Ishikawa (cell line): ENCODE results near the gene NBAS.

Experiments
- CEBPB ChIP-seq: IDR thresholded peaks from 2 replicates; pipeline ENCODE4 v1.6.1; 2012
- CREB1 ChIP-seq: IDR thresholded peaks from 2 replicates; pipeline ENCODE4 v1.6.1; 2012; ENCODE audit warnings: low read depth
- EGR1 ChIP-seq: IDR thresholded peaks from 2 replicates; pipeline ENCODE4 v1.6.1; 2012
- EP300 ChIP-seq: IDR thresholded peaks from 2 replicates; pipeline ENCODE4 v1.6.1; 2012; ENCODE audit warnings: borderline replicate concordance
- FOXM1 ChIP-seq: IDR thresholded peaks from 2 replicates; pipeline ENCODE4 v1.6.1; 2012; ENCODE audit warnings: low read depth, borderline replicate concordance
- NFIC ChIP-seq: IDR thresholded peaks from 2 replicates; pipeline ENCODE4 v1.6.1; 2012
- RAD21 ChIP-seq: IDR thresholded peaks from 2 replicates; pipeline ENCODE4 v1.6.1; 2012; ENCODE audit warnings: low read depth
- TAF1 ChIP-seq: IDR thresholded peaks from 2 replicates; pipeline ENCODE4 v1.6.1; 2012; ENCODE audit warnings: low read depth, mild to moderate bottlenecking
- TCF12 ChIP-seq: IDR thresholded peaks from 2 replicates; pipeline ENCODE4 v1.6.1; 2012; ENCODE audit warnings: low read depth
- TEAD4 ChIP-seq: IDR thresholded peaks from 2 replicates; pipeline ENCODE4 v1.6.1; 2012
- YY1 ChIP-seq: IDR thresholded peaks from 2 replicates; pipeline ENCODE4 v1.6.1; 2012; ENCODE audit warnings: low read depth
- ZBTB7A ChIP-seq: IDR thresholded peaks from 2 replicates; pipeline ENCODE4 v1.6.1; 2012; ENCODE audit warnings: low read depth
- TF ChIP-seq, protein P1 (sequence below): IDR thresholded peaks from 2 replicates; pipeline ENCODE4 v1.6.1; 2012; ENCODE audit warnings: low read depth, mild to moderate bottlenecking
- TF ChIP-seq, protein P2 (sequence below): IDR thresholded peaks from 2 replicates; pipeline ENCODE4 v1.6.1; 2012
- TF ChIP-seq, protein P3 (sequence below): IDR thresholded peaks from 2 replicates; pipeline ENCODE4 v1.6.1; 2012

The NBAS gene

DNA sequence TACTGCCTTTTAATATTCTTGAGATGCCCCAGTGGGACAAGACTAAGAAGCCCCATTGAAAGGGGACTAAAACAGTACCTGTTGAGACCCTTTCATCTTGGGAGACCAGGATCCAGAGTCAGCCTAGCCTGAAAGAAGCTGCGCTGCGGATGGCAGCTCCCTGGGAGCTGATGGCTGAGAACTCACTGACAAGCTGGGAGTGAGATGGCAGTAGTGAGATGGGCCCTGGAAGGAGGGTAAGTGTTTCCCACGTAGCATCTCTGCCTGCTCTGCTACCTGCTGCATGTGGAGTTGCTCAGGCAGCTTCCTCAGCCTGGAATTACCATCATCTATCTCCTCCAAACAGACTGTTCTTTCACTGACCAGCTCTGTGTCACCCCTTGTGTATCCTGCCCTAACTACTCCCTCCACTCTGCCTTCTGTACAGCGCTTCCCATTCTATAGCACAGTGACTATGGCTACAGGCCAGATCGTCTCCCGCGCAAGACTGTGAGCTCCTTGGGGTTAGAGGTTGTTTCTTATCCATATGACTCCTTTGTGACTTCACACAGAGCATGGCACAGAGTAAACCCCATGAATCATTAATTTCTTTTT is 330.4 kb downstream of the NBAS start:
- TF ChIP-seq YY1 = no peak
- no peak for TF ChIP-seq TEAD4
- no peak for TF ChIP-seq TCF12
- TF ChIP-seq NFIC = no peak
- TF ChIP-seq RAD21 = no peak
- TF ChIP-seq, protein P1, sequence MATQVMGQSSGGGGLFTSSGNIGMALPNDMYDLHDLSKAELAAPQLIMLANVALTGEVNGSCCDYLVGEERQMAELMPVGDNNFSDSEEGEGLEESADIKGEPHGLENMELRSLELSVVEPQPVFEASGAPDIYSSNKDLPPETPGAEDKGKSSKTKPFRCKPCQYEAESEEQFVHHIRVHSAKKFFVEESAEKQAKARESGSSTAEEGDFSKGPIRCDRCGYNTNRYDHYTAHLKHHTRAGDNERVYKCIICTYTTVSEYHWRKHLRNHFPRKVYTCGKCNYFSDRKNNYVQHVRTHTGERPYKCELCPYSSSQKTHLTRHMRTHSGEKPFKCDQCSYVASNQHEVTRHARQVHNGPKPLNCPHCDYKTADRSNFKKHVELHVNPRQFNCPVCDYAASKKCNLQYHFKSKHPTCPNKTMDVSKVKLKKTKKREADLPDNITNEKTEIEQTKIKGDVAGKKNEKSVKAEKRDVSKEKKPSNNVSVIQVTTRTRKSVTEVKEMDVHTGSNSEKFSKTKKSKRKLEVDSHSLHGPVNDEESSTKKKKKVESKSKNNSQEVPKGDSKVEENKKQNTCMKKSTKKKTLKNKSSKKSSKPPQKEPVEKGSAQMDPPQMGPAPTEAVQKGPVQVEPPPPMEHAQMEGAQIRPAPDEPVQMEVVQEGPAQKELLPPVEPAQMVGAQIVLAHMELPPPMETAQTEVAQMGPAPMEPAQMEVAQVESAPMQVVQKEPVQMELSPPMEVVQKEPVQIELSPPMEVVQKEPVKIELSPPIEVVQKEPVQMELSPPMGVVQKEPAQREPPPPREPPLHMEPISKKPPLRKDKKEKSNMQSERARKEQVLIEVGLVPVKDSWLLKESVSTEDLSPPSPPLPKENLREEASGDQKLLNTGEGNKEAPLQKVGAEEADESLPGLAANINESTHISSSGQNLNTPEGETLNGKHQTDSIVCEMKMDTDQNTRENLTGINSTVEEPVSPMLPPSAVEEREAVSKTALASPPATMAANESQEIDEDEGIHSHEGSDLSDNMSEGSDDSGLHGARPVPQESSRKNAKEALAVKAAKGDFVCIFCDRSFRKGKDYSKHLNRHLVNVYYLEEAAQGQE = no peak
- TF ChIP-seq, protein P2, sequence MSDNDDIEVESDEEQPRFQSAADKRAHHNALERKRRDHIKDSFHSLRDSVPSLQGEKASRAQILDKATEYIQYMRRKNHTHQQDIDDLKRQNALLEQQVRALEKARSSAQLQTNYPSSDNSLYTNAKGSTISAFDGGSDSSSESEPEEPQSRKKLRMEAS = no peak
- TF ChIP-seq FOXM1 = no peak
- TF ChIP-seq CEBPB = no peak
- TF ChIP-seq CREB1 = no peak
- TF ChIP-seq, protein P3, sequence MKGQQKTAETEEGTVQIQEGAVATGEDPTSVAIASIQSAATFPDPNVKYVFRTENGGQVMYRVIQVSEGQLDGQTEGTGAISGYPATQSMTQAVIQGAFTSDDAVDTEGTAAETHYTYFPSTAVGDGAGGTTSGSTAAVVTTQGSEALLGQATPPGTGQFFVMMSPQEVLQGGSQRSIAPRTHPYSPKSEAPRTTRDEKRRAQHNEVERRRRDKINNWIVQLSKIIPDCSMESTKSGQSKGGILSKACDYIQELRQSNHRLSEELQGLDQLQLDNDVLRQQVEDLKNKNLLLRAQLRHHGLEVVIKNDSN = no peak
- no peak for TF ChIP-seq TAF1
- no peak for TF ChIP-seq ZBTB7A
- no peak for TF ChIP-seq EP300

DNA sequence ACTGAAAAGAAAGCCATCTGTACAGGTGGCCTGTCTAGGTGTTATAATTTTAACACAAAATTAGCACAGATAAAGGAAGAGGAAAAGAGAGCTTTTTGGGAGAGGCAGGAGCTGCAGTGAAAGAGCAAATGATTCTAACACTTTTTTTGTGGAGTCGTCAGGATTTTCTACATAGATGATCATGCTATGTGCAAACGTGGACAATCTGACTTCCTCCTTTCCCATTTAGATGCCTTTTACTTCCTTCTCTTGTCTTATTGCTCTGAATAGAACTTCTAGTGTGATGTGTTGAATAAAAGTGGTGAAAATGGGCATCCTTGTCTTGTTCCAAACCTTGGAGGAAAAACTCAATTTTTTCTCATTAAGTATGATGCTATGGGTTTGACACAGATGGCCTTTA is 334.5 kb downstream of the NBAS start:
- TF ChIP-seq YY1 = no peak

DNA sequence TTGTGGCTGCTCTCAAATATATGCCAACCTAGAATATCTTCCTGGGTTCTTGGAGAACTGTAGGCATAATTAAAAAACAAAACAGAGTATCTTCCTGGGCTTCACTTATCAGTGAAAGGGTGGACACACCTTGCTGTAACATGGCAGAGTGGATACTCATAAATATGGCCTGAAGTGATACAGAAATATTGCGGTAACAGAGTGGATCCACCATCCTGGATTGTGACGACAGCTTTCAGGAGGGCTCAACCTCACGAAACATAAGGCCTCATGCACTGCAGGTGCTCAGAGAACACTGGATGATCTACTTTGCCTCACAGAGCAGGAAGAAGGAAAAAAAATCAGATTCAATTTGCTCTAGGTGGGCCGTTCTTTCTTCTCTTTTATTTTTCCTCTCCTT is 336.0 kb downstream of the NBAS start:
- TF ChIP-seq EGR1 (no peak), FOXM1 (no peak), RAD21 (no peak), NFIC (no peak), ZBTB7A (no peak)

DNA sequence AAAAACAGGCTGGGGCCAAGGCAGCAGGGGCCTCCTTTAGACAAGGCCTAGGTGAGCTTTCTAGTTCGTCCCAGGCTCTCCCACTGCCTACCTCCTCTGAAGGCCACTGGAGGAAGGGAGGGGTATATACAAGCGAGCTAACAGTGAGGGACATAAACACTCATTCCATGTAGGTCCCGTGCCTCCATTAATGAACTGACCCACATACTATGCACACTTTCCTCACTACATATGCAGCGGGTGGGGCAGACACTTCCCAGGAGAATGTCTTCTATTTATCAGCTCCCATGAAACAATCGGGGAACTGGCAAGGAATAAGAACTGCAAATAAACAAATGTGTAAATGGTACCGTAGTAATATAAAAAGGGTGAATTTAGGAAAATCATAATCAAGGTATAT is 336.5 kb downstream of the NBAS start:
- TF ChIP-seq FOXM1 (no peak), EGR1 (no peak), TAF1 (no peak), YY1 (no peak), TCF12 (no peak), CEBPB (no peak), TEAD4 (no peak), NFIC (no peak), CREB1 (no peak), EP300 (no peak), RAD21 (no peak), ZBTB7A (no peak)
- TF ChIP-seq, protein P2 = no peak
- TF ChIP-seq, protein P1 = no peak
- TF ChIP-seq, protein P3 = no peak

DNA sequence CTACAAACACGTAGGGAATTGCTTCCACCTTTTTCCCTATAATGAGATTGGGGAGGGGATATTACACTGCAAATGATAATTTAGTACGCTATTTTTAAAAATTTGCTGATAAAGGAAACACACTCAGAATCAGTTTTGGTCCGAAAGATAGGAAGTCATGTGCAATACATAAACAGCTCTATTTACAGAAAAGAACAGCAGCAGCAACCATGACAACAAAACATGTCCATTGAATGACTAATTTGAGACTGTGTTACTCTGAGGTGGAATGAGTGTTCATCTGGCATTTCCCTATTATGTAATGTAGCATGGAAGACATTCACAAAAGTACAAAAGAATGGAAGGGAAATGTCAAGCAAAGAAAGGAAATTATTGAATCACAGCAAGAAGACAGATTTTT is 337.2 kb downstream of the NBAS start:
- TF ChIP-seq, protein P3 = no peak
- TF ChIP-seq FOXM1 (no peak), TAF1 (no peak), YY1 (no peak), EGR1 (no peak), NFIC (no peak), CEBPB (no peak)

DNA sequence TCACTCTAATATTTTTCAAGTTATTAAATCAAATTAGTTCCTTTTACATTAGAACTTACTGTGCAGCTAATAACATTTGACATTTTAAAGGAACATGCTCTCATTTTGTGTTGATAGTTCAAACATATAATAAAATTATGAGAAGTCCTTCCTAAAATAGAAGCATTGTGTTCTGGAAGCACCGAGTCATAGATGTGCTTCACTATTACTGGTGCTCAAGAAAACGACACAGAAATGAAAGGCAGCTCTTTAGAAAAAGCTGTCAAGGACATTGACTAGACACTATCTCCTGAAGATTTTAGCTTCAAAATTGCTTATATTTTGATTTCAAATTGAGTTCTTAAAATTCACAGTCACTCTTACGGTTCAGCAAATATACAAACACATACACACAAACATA is 338.3 kb downstream of the NBAS start:
- TF ChIP-seq NFIC = no peak

DNA sequence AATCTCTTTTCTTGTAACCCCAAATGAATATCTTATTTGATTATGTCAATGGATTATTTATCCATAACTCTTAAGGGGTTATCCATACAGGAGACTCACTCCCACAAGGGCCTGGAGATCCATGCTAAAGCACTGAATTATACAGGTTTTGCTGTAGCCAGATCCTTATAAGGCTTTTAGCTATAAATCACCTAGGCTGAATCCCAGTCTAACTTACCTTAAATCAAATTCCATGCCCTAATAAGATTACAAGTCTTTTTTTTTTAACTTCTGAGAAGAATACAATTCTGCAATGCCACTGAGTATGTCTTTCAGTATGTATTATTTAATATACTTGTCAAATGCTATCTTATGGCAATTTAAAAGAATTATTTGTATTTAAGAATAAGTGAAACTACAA is 340.5 kb downstream of the NBAS start:
- TF ChIP-seq, protein P3 = no peak
- TF ChIP-seq EGR1 (no peak), EP300 (no peak), TEAD4 (no peak), YY1 (no peak)
- TF ChIP-seq, protein P1 = no peak
